Measurements from ENCODE around the gene TTC21A. TPM values are rescaled to one million over a fixed set of nuclear protein-coding genes. Genes with fewer than 3 reads are reported as not detected.

TTC21A gene
- total and polyA plus RNA-seq, 2 donors (not counting 1 experiment from before 2014, with no cell fraction given), result 1.6 to 2.1 TPM

DNA sequence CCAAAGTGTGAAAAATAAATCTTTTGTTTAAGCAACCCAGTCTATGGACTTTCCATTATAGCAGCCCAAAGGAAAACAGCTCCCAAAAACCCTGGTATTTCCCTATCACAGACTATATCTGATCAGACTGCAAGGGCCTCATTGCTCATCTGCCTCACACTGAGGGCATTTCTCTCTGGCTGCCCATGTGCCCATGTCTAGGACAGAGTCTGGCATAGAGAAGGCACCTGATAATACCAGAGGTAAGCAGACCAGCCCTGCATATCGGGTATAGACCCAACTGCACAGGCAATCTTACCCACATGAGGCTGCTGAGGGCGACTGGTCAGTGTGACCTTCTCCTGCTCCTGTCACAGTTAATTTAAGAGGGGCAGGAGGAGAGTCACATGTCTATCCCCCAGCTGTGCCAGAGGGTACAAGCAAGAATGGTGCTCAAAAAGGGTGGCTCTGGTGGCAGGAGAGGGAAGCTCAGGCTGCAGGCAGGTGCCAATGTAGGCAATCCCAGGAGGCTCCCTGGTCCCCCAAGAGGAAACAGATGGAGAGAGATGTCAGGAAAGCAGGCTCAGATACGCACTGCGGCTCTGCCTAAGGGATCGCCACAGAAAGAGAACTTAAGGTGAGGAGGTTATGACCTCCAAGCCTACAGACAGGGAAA is 42.8 kb downstream of the TTC21A start:
- Histone ChIP-seq H3K27me3 (ENCODE audit: control insufficient read depth, insufficient read depth, low read length) (no peaks in the 10 kb centered on the region), H3K9me3 (ENCODE audit: control insufficient read depth, insufficient read depth, low read depth, low read length) (no peaks in the 10 kb centered on the region), H4K20me1 (ENCODE audit: control insufficient read depth, extremely low read depth, insufficient read depth, low read length) (no peaks in the 10 kb centered on the region), H3K36me3 (ENCODE audit: control insufficient read depth, insufficient read depth, low read length) (peaks cover 5% of the 10 kb centered on the region), H3K4me3 (replicated peaks in 1 of 4; ENCODE audit: control extremely low read depth in 1 of 4, insufficient read depth in 1 of 4, low read depth in 3 of 4, low read length in 4 of 4) (peak overlapping the region in 3 of 4 experiments; percentile 1 to 87 (median 34)), H2AFZ (ENCODE audit: low read length) (no peak overlapping the region), H3K4me1 (ENCODE audit: control insufficient read depth, extremely low read depth, insufficient read depth, low read length) (peaks cover 57% of the 10 kb centered on the region), H3K4me2 (ENCODE audit: extremely low read depth, insufficient read depth, low read length) (peak overlapping the region; percentile 79), H3K9ac (ENCODE audit: insufficient read depth, low read length) (no peak overlapping the region), H3K27ac (ENCODE audit: insufficient read depth, low read length) (peak overlapping the region; percentile 87), H3K79me2 (ENCODE audit: control insufficient read depth, insufficient read depth, low read length) (peaks cover 55% of the 10 kb centered on the region)
- DNase-seq (ENCODE audit: low read depth in 2 of 2), result no peak
- TF ChIP-seq, protein P1, sequence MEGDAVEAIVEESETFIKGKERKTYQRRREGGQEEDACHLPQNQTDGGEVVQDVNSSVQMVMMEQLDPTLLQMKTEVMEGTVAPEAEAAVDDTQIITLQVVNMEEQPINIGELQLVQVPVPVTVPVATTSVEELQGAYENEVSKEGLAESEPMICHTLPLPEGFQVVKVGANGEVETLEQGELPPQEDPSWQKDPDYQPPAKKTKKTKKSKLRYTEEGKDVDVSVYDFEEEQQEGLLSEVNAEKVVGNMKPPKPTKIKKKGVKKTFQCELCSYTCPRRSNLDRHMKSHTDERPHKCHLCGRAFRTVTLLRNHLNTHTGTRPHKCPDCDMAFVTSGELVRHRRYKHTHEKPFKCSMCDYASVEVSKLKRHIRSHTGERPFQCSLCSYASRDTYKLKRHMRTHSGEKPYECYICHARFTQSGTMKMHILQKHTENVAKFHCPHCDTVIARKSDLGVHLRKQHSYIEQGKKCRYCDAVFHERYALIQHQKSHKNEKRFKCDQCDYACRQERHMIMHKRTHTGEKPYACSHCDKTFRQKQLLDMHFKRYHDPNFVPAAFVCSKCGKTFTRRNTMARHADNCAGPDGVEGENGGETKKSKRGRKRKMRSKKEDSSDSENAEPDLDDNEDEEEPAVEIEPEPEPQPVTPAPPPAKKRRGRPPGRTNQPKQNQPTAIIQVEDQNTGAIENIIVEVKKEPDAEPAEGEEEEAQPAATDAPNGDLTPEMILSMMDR (conservative IDR thresholded peaks at IDR 0.05 in 1 of 2, IDR thresholded peaks at IDR 0.05 in 1 of 2; ENCODE audit: low read depth in 1 of 2, low read length in 2 of 2), result peak in 1 of 2 donors; percentile 7
- no peak for TF ChIP-seq EZH2 (IDR thresholded peaks at IDR 0.05; ENCODE audit: low read length, missing control alignments)

DNA sequence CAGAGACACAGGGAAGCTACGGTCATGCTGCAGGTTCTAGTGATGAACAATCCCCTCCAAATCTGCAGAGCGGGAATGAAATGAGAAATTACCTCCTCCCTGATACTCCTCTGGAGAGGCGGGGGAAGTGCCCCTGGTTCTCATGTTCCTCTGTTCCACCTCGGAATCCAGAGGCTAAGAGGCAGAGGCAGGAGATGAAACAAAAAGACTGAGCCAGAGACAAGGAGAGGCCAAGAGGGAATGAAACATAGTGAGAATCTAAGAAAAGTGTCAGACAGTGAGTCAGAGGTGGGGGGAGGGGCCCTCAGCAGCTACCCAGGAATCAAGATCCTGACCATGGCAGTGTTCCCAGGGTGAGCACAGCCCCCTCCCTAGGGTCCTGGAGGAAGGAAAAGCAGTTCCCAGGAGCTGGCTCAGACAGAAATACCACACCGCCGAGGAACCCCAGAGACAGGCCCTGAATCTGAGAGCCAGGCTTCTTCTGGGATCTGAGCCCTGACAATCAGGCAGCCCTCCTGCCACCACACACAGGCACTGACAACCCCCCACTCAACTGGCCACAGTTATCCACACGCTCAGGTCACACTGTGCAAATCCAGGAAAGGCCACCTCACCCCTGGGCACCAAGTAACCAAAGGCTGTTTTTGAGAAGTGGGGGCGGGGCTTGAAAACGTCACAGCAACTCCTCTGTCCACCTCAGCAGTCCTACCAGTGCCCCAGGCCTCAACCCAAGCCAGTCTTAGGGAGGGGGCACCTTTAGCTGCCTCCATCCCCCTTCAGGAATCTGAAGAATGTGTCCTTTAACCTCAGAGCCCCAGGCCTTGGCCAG is 43.5 kb downstream of the TTC21A start:
- no peak overlapping the region for H2AFZ ChIP-seq (ENCODE audit: low read length)
- H3K9me3 ChIP-seq (ENCODE audit: control insufficient read depth, insufficient read depth, low read depth, low read length), result no peaks in the 10 kb centered on the region
- H3K79me2 ChIP-seq (ENCODE audit: control insufficient read depth, insufficient read depth, low read length), result peaks cover 54% of the 10 kb centered on the region
- peaks cover 4% of the 10 kb centered on the region for H3K36me3 ChIP-seq (ENCODE audit: control insufficient read depth, insufficient read depth, low read length)
- H3K27me3 ChIP-seq (ENCODE audit: control insufficient read depth, insufficient read depth, low read length), result no peaks in the 10 kb centered on the region
- H3K4me3 ChIP-seq (replicated peaks in 1 of 4; ENCODE audit: control extremely low read depth in 1 of 4, insufficient read depth in 1 of 4, low read depth in 3 of 4, low read length in 4 of 4), result peak overlapping the region; percentile 34 to 87 (median 74)
- peak overlapping the region; percentile 97 for H3K9ac ChIP-seq (ENCODE audit: insufficient read depth, low read length)
- TF ChIP-seq, protein P1 (conservative IDR thresholded peaks at IDR 0.05 in 1 of 2, IDR thresholded peaks at IDR 0.05 in 1 of 2; ENCODE audit: low read depth in 1 of 2, low read length in 2 of 2), result no peak
- no peak for TF ChIP-seq EZH2 (IDR thresholded peaks at IDR 0.05; ENCODE audit: low read length, missing control alignments)
- peak; percentile 97 to 98 for DNase-seq (ENCODE audit: low read depth in 2 of 2)
- peak overlapping the region; percentile 79 for H3K4me2 ChIP-seq (ENCODE audit: extremely low read depth, insufficient read depth, low read length)
- no peaks in the 10 kb centered on the region for H4K20me1 ChIP-seq (ENCODE audit: control insufficient read depth, extremely low read depth, insufficient read depth, low read length)
- H3K4me1 ChIP-seq (ENCODE audit: control insufficient read depth, extremely low read depth, insufficient read depth, low read length), result peaks cover 54% of the 10 kb centered on the region
- H3K27ac ChIP-seq (ENCODE audit: insufficient read depth, low read length), result peak overlapping the region; percentile 87

DNA sequence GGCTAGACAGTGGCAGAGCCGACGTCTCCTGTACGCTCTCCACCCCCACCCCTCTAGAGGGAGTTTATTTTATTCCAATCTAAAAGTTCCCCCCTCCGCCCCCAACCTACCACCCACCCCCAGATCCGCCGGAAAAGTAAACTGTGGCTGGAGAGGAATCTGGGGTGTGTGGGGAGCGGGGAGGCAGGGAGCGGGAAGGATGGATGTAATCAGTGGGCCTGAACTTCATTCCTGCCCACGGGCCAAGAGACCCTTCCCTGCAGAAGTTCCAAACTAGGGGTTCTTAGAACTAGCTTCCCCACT is 46.4 kb downstream of the TTC21A start:
- Histone ChIP-seq H3K4me3 (replicated peaks in 1 of 4; ENCODE audit: control extremely low read depth in 1 of 4, insufficient read depth in 1 of 4, low read depth in 3 of 4, low read length in 4 of 4) (peak overlapping the region in 1 of 4 experiments; percentile 51), H3K36me3 (ENCODE audit: control insufficient read depth, insufficient read depth, low read length) (no peaks in the 10 kb centered on the region), H3K4me1 (ENCODE audit: control insufficient read depth, extremely low read depth, insufficient read depth, low read length) (peaks cover 27% of the 10 kb centered on the region), H3K79me2 (ENCODE audit: control insufficient read depth, insufficient read depth, low read length) (peaks cover 36% of the 10 kb centered on the region), H3K9ac (ENCODE audit: insufficient read depth, low read length) (peak overlapping the region; percentile 52), H3K27me3 (ENCODE audit: control insufficient read depth, insufficient read depth, low read length) (no peaks in the 10 kb centered on the region), H3K9me3 (ENCODE audit: control insufficient read depth, insufficient read depth, low read depth, low read length) (no peaks in the 10 kb centered on the region), H3K4me2 (ENCODE audit: extremely low read depth, insufficient read depth, low read length) (no peak overlapping the region), H2AFZ (ENCODE audit: low read length) (no peak overlapping the region), H3K27ac (ENCODE audit: insufficient read depth, low read length) (peak overlapping the region; percentile 49), H4K20me1 (ENCODE audit: control insufficient read depth, extremely low read depth, insufficient read depth, low read length) (no peaks in the 10 kb centered on the region)
- no peak for DNase-seq (ENCODE audit: low read depth in 2 of 2)
- TF ChIP-seq EZH2 (IDR thresholded peaks at IDR 0.05; ENCODE audit: low read length, missing control alignments), result no peak
- TF ChIP-seq, protein P1 (conservative IDR thresholded peaks at IDR 0.05 in 1 of 2, IDR thresholded peaks at IDR 0.05 in 1 of 2; ENCODE audit: low read depth in 1 of 2, low read length in 2 of 2), result no peak

Measured in fibroblast of lung (primary cell).